Activated T-helper 2 cell treated with anti-CD3 and anti-CD28 coated beads, Interferon-gamma antibody, Interleukin-2, Interleukin-4, amounts not matched to agents 10 μg/mL and 5 μg/mL and 100 μg/mL, durations not matched to agents 14 hours and 24 hours and 36 hours (primary cell): ENCODE measurements around the gene KLHDC3. TPM values are rescaled to one million over a fixed set of nuclear protein-coding genes. Genes with fewer than 3 reads are reported as not detected.
"Not testable (repeated sequence)": the region's sequence is repeated elsewhere in the genome, so short reads cannot be mapped to it uniquely, and the experiment has no call there.

ENCODE experiments used
- DNase-seq: peaks from one replicate; pipeline ENCODE4 v3.0.0; 2021; ENCODE audit warnings: low spot score
- H3K27ac Mint-ChIP-seq: one replicate; pipeline ENCODE4 v1.8.0; 2021; ENCODE audit warnings: mixed read lengths
- H3K27me3 Mint-ChIP-seq: one replicate; pipeline ENCODE4 v1.8.0; 2021; ENCODE audit warnings: low read depth, mixed read lengths
- H3K36me3 Mint-ChIP-seq: one replicate; pipeline ENCODE4 v1.8.0; 2021; ENCODE audit warnings: low read depth, mixed read lengths
- H3K4me1 Mint-ChIP-seq: one replicate; pipeline ENCODE4 v1.8.0; 2021; ENCODE audit warnings: low read depth, mixed read lengths
- H3K4me3 Mint-ChIP-seq: one replicate; pipeline ENCODE4 v1.8.0; 2021; ENCODE audit warnings: low read depth, mild to moderate bottlenecking, moderate library complexity, mixed read lengths
- H3K9me3 Mint-ChIP-seq: one replicate; pipeline ENCODE4 v1.8.0; 2021; ENCODE audit warnings: mixed read lengths
- intact Hi-C: fragments of 100-400 bp; cut with micrococcal nuclease; formaldehyde crosslinking; loops from one replicate; pipeline ENCODE4 v1.15.1; 2023
- total RNA-seq: library from RNA; stranded (reverse); gene quantifications from 2 replicates; pipeline ENCODE4 v1.2.3, GENCODE V29; 2022

KLHDC3 gene
- total RNA-seq, 1 donor from 2014 or later, result 71.2 TPM

DNA sequence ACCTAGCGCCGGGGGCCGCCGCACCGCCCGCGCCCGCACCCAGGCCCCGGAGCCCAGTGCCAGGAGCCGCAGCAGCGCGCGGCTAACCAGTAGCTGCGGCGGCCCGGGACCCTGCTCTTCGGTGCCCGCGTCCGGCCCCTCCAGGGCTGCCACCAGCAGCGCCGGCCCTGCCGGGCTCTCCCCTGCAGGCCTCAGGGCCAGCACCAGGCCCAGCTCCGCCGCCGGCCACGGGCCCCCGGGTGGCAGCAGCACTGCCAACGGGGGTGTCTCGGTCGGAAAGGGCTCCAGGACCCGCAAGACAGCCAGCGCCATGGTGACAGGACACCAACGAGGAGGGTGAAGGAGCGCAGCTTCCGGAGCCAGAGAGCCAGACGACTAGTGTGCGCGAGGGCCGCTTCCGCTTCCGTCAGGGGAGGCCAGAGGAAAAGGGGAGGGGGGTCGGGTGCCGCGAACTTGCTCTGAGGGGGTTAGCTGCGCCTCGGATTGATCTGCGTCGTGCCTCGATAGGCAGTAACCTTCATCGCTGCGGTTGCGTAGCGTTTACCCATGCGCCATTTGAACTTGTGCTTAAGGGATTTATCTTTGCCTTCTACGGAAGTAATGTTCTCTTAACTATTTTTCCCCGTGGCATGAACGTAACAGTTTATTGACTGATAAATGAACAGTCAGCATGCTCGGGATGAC lies 35.1 kb upstream of the KLHDC3 start, which contains the start of gene PEX6:
Gene PEX6, minus strand, starts transcription at position 343 of the 684 bp plus-strand sequence. Its CDS starts 31 bp downstream, at position 312.
- intact Hi-C loops, result loop anchor here (1.0 kb wide), 3 partner anchors 34 to 80 kb away; partner anchors contain the start of genes CNPY3, KLC4, MEA1 and MRPL2
- H3K27ac Mint-ChIP-seq, result peak within 1 kb of the TSS; percentile 99
- peak within 1 kb of the TSS; percentile 91 for H3K4me3 Mint-ChIP-seq
- no peaks in the 10 kb centered on the region for H3K27me3 Mint-ChIP-seq
- H3K4me1 Mint-ChIP-seq, result peaks cover 31% of the 10 kb centered on the region
- no peaks in the 10 kb centered on the region for H3K9me3 Mint-ChIP-seq
- peak; percentile 96 for DNase-seq
- H3K36me3 Mint-ChIP-seq, result peaks cover 26% of the 10 kb centered on the region

DNA sequence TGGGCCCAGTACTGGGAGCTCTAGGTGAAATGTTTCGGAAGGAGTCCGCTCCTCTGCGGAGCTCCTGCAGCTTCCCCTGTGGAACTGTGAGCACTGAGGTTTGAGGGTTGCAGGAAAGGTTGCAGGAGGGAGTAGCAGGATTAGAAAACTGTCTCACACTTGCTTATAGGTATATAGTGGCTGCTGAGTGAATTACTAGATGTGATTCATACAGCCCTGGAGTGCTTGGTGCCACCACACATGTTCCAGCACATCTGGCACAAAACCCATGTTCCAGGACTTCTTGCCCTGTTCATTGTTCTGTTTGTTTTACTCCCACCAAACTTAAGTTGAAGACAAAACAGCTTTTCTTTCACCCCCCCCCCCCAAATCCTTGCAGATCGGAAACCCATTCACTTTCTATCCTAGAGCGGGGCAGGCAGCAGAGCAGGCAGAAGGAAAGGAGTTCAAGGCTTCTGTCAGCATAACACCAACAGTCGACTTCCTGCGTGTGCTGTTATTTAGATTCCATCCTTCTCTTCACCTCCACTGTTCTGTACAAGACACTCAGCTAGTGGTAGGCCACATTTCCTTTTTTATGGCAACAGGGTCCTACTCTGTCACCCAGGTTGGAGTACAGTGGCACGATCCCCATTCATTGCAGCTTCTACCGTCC lies 34.4 kb upstream of the KLHDC3 start:
- H3K27ac Mint-ChIP-seq, result peak overlapping the region; percentile 99
- no peak for DNase-seq
- H3K36me3 Mint-ChIP-seq, result peaks cover 25% of the 10 kb centered on the region
- peak overlapping the region; percentile 91 for H3K4me3 Mint-ChIP-seq
- no peaks in the 10 kb centered on the region for H3K9me3 Mint-ChIP-seq
- H3K4me1 Mint-ChIP-seq, result peaks cover 31% of the 10 kb centered on the region
- H3K27me3 Mint-ChIP-seq, result no peaks in the 10 kb centered on the region
- intact Hi-C loops, result loop anchor here (1.0 kb wide), 3 partner anchors 34 to 80 kb away; partner anchors contain the start of genes CNPY3, KLC4, MEA1 and MRPL2

DNA sequence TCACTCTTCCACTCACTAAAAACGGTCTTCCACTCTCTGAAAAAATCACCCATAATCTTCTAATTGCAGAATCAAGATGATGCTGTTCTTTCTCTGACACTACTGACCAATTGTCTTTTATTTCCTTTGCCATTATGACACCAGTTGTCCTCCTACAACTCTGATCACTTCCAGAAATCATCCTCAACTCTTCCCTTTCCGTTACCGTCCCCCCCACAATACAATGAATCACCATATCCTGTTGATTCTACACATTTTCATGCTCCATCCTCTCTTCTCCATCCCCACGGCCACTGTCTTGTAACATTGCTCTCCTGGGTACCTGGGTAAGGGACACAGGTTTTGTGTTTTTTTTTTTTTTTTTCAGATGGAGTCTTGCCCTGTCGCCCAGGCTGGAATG lies 32.2 kb upstream of the KLHDC3 start:
- Mint-ChIP-seq H3K27ac (peak overlapping the region; percentile 35), H3K4me3 (no peak overlapping the region), H3K27me3 (no peaks in the 10 kb centered on the region), H3K36me3 (peaks cover 22% of the 10 kb centered on the region), H3K9me3 (no peaks in the 10 kb centered on the region), H3K4me1 (peaks cover 40% of the 10 kb centered on the region)
- intact Hi-C loops, result no loop called here
- DNase-seq, result no peak

DNA sequence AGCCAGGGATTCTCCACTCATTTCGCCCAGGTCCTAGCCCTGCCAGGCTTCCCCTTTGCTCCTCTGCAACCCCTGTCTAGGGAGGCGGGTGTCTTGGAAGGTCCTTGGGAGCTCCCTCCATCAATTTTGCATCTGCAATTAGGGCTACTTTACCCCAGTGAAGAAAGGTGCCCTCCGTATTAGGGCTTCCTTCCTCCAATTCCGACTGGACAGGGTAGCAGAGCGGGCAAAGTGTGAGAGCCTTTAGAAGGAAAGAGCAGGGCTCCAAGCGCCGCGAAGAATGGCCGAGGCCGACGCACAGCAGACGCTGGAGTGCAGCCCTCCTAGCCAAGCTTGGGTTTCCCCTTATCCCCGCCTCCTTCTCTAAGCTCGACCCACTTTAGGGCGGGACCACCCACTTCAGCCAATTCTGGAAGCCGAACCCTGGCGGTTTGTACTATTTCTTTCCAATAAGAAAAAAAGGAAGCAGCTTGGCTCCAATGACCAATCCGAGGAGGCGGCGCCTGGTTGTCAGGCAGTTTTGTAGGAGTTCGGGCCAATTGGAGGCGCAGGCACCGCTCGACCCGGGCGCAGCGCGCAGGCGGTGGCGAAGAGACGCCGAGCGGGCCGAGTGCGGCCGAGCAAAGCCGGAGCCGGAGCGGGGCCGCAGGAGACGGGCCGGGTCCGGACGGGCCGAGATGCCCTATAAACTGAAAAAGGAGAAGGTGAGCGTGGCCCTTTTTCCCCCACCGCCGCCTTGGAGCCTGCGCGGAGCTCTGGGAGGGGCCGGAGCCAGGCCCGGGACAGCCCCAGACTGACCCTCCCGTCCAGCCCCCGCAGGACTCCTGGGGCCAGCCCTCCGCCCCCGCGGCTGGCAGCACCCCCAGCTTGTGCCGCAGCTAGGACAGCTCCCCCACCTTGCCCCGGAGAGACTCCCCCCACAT lies 29.8 kb upstream of the KLHDC3 start, which contains the start of gene PPP2R5D:
Gene PPP2R5D, plus strand, starts transcription at position 570 of the 923 bp plus-strand sequence. Its CDS starts 108 bp downstream, at position 678.
- Mint-ChIP-seq H3K9me3 (no peaks in the 10 kb centered on the region), H3K4me3 (peak within 1 kb of the TSS; percentile 95), H3K27ac (peak within 1 kb of the TSS; percentile 87), H3K4me1 (peaks cover 46% of the 10 kb centered on the region), H3K27me3 (no peaks in the 10 kb centered on the region), H3K36me3 (peaks cover 22% of the 10 kb centered on the region)
- intact Hi-C loops, result loop anchor here (2.0 kb wide), 1 partner anchor 187 kb away; the partner anchor contains the start of gene SRF
- peak; percentile 98 for DNase-seq

DNA sequence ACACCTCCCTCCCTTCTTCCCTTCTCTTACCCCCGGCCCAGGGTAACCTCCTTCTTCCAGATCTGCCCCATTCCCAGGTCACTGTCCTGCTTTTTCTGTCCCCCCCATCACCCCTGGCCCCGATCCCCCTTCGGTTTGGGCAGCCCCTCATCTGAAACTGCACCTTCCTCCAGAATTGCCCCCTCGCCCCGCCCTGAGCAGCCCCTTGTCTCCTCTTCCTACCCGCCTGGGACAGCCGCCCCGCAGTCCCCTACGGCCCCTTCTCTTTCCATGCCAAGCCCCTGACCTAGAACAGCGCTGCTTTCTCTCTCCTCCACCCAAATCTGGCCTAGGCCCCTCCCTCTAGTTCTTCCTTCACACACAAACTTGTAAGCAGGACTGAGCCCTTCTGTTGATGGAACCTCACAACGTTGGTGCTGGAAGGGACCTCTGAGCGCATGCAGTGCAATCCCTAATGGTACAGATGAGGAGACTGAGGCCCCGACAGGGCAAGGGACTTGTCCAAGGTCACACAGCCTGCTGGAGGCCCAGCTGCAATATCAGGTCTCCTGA lies 29.0 kb upstream of the KLHDC3 start:
- peak overlapping the region; percentile 95 for H3K4me3 Mint-ChIP-seq
- intact Hi-C loops, result loop anchor here (2.0 kb wide), 1 partner anchor 186 kb away; the partner anchor contains the start of gene SRF
- DNase-seq, result no peak
- H3K9me3 Mint-ChIP-seq, result no peaks in the 10 kb centered on the region
- H3K36me3 Mint-ChIP-seq, result peaks cover 30% of the 10 kb centered on the region
- peaks cover 38% of the 10 kb centered on the region for H3K4me1 Mint-ChIP-seq
- no peaks in the 10 kb centered on the region for H3K27me3 Mint-ChIP-seq
- H3K27ac Mint-ChIP-seq, result peak overlapping the region; percentile 87

DNA sequence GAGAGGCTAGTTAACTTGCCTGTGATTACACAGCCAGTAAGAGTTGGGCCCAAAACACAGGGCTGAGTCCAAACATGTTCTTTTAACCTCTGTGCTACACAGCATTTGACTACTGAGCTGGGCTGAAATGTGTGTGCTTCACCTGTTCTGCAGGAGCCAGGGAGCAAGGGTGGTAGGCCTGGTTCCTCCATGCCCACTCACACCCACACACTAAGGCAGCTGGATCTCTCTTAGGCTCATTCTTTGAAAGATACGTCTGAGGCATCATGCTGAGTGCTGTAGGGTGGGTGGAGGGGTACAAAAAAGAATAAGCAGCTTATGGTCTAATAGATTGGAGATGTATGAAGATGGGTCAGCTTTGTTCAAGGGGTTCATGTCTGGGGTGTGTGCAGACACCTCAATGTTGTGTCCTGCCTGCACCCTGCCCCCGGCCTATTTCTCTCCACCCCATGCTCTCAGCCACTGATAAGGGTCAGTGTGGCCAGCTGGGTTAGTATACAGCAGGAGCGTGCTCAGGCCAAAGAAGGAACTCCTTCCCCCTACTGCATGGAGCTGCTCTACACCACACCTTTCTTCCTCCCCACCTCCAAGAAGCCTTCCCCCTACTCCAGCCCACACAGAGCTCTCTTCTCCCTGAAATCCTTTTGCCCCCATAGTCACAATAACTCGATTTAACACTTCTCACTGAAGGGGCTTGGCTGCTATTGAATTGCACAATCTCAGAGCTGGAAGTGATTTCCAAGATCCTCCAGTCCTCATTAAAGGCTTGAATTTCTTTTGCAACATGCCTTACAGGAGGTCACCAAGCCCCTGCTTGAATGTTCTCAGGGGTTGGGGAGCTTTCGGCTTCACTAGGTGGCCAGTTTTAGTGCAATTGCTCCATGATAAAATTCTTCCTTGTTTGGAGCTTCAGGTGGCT lies 26.3 kb upstream of the KLHDC3 start:
- intact Hi-C loops, result no loop called here
- Mint-ChIP-seq H3K4me3 (no peak overlapping the region), H3K27me3 (no peaks in the 10 kb centered on the region), H3K9me3 (no peaks in the 10 kb centered on the region), H3K36me3 (peaks cover 45% of the 10 kb centered on the region), H3K27ac (peak overlapping the region; percentile 57), H3K4me1 (peaks cover 35% of the 10 kb centered on the region)
- DNase-seq, result no peak

DNA sequence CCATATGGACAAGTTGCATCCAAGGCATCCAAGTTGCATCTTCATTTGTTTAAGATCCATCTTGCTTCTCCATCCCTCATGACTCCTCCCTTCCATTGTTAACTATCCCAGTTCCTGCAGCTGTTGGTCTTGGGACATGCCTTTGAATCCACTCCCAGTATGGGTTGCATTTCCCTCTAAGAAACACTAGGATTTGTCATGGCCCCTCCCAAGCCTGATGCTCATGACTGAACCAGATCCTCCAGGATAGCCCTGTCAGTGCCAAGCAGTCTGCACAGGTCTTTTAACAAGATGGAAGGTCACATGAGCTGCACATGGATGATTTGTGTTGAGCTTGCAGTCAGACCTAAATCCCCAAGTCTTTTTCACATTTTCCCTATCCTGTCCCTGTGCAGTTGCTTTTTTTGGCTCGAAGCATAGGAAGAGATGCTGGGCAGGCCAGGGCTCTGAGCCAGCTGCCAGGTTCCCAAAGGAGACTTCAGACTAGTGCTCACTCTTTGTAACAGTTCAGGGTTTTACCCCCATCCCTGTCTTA lies 25.5 kb upstream of the KLHDC3 start:
- peaks cover 47% of the 10 kb centered on the region for H3K36me3 Mint-ChIP-seq
- H3K27ac Mint-ChIP-seq, result no peak overlapping the region
- H3K27me3 Mint-ChIP-seq, result no peaks in the 10 kb centered on the region
- no peaks in the 10 kb centered on the region for H3K9me3 Mint-ChIP-seq
- H3K4me3 Mint-ChIP-seq, result no peak overlapping the region
- no peak for DNase-seq
- intact Hi-C loops, result no loop called here
- H3K4me1 Mint-ChIP-seq, result peaks cover 36% of the 10 kb centered on the region

- no peak for DNase-seq
- intact Hi-C loops, result no loop called here
- Mint-ChIP-seq H3K4me1 (peaks cover 33% of the 10 kb centered on the region), H3K9me3 (no peaks in the 10 kb centered on the region), H3K4me3 (no peak overlapping the region), H3K27ac (no peak overlapping the region), H3K36me3 (peaks cover 50% of the 10 kb centered on the region), H3K27me3 (no peaks in the 10 kb centered on the region)
Observed at GRCh38 chr6:42989923-42990322, 24.1 kb upstream of the KLHDC3 start.

DNA sequence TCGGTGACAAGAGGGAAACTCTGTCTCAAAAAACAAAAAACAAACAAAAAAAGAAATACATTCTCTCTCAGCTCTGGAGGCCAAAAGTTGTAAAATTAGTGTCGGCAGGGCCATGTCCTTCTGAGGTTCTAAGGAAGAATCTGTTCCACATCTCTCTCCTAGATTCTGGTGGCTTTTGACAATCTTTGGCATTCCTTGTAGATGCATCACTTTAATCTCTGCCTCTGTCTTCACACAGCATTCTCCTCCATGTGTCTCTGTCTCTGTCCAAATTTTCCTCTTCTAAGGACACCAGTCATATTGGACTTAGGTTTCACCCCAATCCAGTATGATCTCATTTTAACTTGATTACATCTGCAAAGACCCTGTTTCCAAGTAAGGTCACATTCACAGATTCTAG lies 20.6 kb upstream of the KLHDC3 start:
- H3K9me3 Mint-ChIP-seq, result no peaks in the 10 kb centered on the region
- H3K27ac Mint-ChIP-seq, result peak overlapping the region; percentile 11
- H3K4me1 Mint-ChIP-seq, result peaks cover 7% of the 10 kb centered on the region
- no peaks in the 10 kb centered on the region for H3K27me3 Mint-ChIP-seq
- no peak for DNase-seq
- no peak overlapping the region for H3K4me3 Mint-ChIP-seq
- H3K36me3 Mint-ChIP-seq, result peaks cover 31% of the 10 kb centered on the region
- intact Hi-C loops, result no loop called here

DNA sequence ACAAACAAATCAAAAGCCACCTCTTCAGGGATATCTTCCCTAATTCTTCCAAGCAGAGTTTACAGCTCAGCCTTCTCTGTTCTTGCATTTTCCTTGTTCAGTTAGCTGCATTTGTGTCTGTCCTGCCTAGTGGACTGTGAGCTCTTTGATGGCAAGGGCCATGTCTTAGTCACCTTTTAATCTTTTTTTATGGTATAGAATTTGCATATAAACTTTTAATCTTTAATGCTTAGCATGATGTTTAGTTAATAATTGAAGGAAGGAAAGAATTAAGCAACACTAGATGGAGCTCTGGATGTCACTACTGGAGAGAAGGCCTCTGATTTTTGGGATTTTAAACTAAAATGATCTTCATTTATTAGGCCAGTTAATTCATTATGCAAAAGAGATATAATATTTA lies 17.5 kb upstream of the KLHDC3 start:
- Mint-ChIP-seq H3K27ac (no peak overlapping the region), H3K36me3 (peaks cover 13% of the 10 kb centered on the region), H3K4me3 (no peak overlapping the region), H3K4me1 (peaks cover 6% of the 10 kb centered on the region), H3K27me3 (no peaks in the 10 kb centered on the region), H3K9me3 (no peaks in the 10 kb centered on the region)
- intact Hi-C loops, result no loop called here
- no peak for DNase-seq

DNA sequence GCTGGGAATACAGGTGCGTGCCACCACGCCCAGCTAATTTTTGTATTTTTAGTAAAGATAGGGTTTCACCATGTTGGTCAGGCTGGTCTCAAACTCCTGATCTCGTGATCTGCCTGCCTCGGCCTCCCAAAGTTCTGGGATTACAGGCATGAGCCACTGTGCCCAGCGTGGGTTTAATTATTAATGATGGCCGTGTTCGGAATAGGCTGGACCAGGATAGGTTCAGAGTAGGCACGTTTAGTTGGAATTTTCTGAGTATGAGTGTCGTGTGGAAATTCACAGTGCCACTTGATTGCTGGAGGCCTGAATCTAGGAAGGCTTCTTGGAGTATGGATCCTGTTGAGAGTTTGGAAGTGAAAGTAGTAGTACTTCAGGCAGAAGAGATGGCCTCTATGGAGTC lies 15.8 kb upstream of the KLHDC3 start:
- H3K27ac Mint-ChIP-seq, H3K9me3 Mint-ChIP-seq, H3K27me3 Mint-ChIP-seq, H3K4me3 Mint-ChIP-seq, DNase-seq, H3K4me1 Mint-ChIP-seq, intact Hi-C loops: not testable (repeated sequence)
- peaks cover 14% of the 10 kb centered on the region for H3K36me3 Mint-ChIP-seq
